ENCODE results near the gene EGFL7. TPM values are rescaled to one million over a fixed set of nuclear protein-coding genes. Genes with fewer than 3 reads are reported as not detected.

Gene EGFL7
- total RNA-seq, 1 donor from 2014 or later = 7.0 TPM

GRCh38 chr9:136720898-136721338 is 58.2 kb downstream of the EGFL7 start:
- Mint-ChIP-seq H3K4me3 (ENCODE audit: unreplicated experiment) (no peak overlapping the region), H3K36me3 (ENCODE audit: low read depth) (peaks cover 13% of the 10 kb centered on the region), H3K4me1 (ENCODE audit: low read depth) (peaks cover 24% of the 10 kb centered on the region), H3K9me3 (ENCODE audit: low read depth) (no peaks in the 10 kb centered on the region), H3K27me3 (ENCODE audit: low read depth) (no peaks in the 10 kb centered on the region), H3K27ac (ENCODE audit: unreplicated experiment) (no peak overlapping the region)
- no peak for TF ChIP-seq CTCF (IDR thresholded peaks at IDR 0.05)
- no peak for DNase-seq (ENCODE audit: low spot score)

GRCh38 chr9:136721339-136722092 is 58.8 kb downstream of the EGFL7 start:
- H3K4me1 Mint-ChIP-seq (ENCODE audit: low read depth) = peaks cover 30% of the 10 kb centered on the region
- peak; percentile 92 for DNase-seq (ENCODE audit: low spot score)
- no peaks in the 10 kb centered on the region for H3K27me3 Mint-ChIP-seq (ENCODE audit: low read depth)

More at GRCh38 chr9:136721339-136722092, 58.8 kb downstream of the EGFL7 start:
- H3K4me3 Mint-ChIP-seq (ENCODE audit: unreplicated experiment) = no peak overlapping the region
- H3K9me3 Mint-ChIP-seq (ENCODE audit: low read depth) = no peaks in the 10 kb centered on the region
- H3K36me3 Mint-ChIP-seq (ENCODE audit: low read depth) = peaks cover 17% of the 10 kb centered on the region
- peak overlapping the region; percentile 49 for H3K27ac Mint-ChIP-seq (ENCODE audit: unreplicated experiment)
- no peak for TF ChIP-seq CTCF (IDR thresholded peaks at IDR 0.05)

Small RNA genes lying within 50 kb of the gene (microRNA-seq; reads per million reads assigned to microRNA genes)
- 927 reads per million, percentile 78 among the genes with 10 or more reads in this experiment for gene MIR126 (ENCODE audit: borderline number of aligned reads)

Other genes with a start within 250 kb of the EGFL7 start
- gene INPP5E, start 223.1 kb upstream of the EGFL7 start, total RNA-seq = 12.9 to 14.1 TPM (median 13.2 TPM) in 3 replicates
- 91.7 to 95.7 TPM (median 93.4 TPM) in 3 replicates for gene SEC16A, start 179.9 kb upstream of the EGFL7 start, total RNA-seq
- gene NOTCH1, start 116.9 kb upstream of the EGFL7 start, total RNA-seq = 11.6 to 28.7 TPM (median 27.5 TPM) in 3 replicates
- 23.4 to 39.8 TPM (median 39.1 TPM) in 3 replicates for gene AGPAT2, start 24.5 kb downstream of the EGFL7 start, total RNA-seq
- gene DIPK1B, start 49.7 kb downstream of the EGFL7 start, total RNA-seq = 8.2 to 9.2 TPM (median 8.5 TPM) in 3 replicates
- gene LCN10, start 80.0 kb downstream of the EGFL7 start, total RNA-seq = not detected in 3 replicates
- not detected in 3 replicates for gene LCN6, start 85.6 kb downstream of the EGFL7 start, total RNA-seq
- not detected in 3 replicates for gene LCN8, start 95.3 kb downstream of the EGFL7 start, total RNA-seq
- not detected in 3 replicates for gene LCN15, start 101.6 kb downstream of the EGFL7 start, total RNA-seq
- gene TMEM141, start 128.4 kb downstream of the EGFL7 start, total RNA-seq = 31.2 to 40.0 TPM (median 32.5 TPM) in 3 replicates
- gene CCDC183, start 133.4 kb downstream of the EGFL7 start, total RNA-seq = 0.62 to 1.5 TPM (median 1.4 TPM) in 3 replicates
- 61.5 to 71.8 TPM (median 62.2 TPM) in 3 replicates for gene RABL6, start 145.0 kb downstream of the EGFL7 start, total RNA-seq
- 6.3 to 7.5 TPM (median 7.4 TPM) in 3 replicates for gene AJM1, start 179.6 kb downstream of the EGFL7 start, total RNA-seq
- 165 to 193 TPM (median 192 TPM) in 3 replicates for gene PHPT1, start 186.5 kb downstream of the EGFL7 start, total RNA-seq
- 7.7 to 9.2 TPM (median 7.7 TPM) in 3 replicates for gene MAMDC4, start 189.4 kb downstream of the EGFL7 start, total RNA-seq
- 296 to 328 TPM (median 320 TPM) in 3 replicates for gene EDF1, start 203.4 kb downstream of the EGFL7 start, total RNA-seq
- gene TRAF2, start 223.6 kb downstream of the EGFL7 start, total RNA-seq = 9.6 to 12.4 TPM (median 10.4 TPM) in 3 replicates